CD8-positive, alpha-beta memory T cell (primary cell): ENCODE measurements around the gene LRRC2. TPM values are rescaled to one million over a fixed set of nuclear protein-coding genes. Genes with fewer than 3 reads are reported as not detected.

ENCODE experiments used
- CTCF ChIA-PET: fragments of 350-600 bp; sonication (Branson Sonifier 250); formaldehyde crosslinking; loops from one replicate; lab custom pipeline; 2021; ENCODE audit warnings: antibody characterized with exemption; lab: Charles Lee
- POLR2A ChIA-PET: fragments of 350-600 bp; sonication (Branson Sonifier 250); formaldehyde crosslinking; loops from one replicate; lab custom pipeline; 2021; ENCODE audit warnings: antibody characterized with exemption; lab: Charles Lee
- DNase-seq, 5 donors: peaks; one replicate each; pipeline versions ENCODE4 v3.0.0 to v3.0.0-alpha.2; 2020 to 2022; ENCODE audit warnings: mixed read lengths in 1 of 5
- H3K27ac ChIP-seq: one replicate; pipeline ENCODE4 v1.7.0; 2013; ENCODE audit warnings: low read depth, mild to moderate bottlenecking, low read length, moderate library complexity
- H3K27me3 ChIP-seq: 2 replicates; pipeline ENCODE4 v1.7.0; 2013; ENCODE audit warnings: low read length, mild to moderate bottlenecking; ENCODE audit not compliant: insufficient read depth, poor library complexity, severe bottlenecking
- H3K36me3 ChIP-seq: 2 replicates; pipeline ENCODE4 v1.7.0; 2013; ENCODE audit warnings: mild to moderate bottlenecking, low read length, moderate library complexity; ENCODE audit not compliant: insufficient read depth
- H3K4me1 ChIP-seq: 2 replicates; pipeline ENCODE4 v1.7.0; 2013; ENCODE audit warnings: mild to moderate bottlenecking, low read length, moderate library complexity; ENCODE audit not compliant: insufficient read depth
- H3K4me3 ChIP-seq: 2 replicates; pipeline ENCODE4 v1.7.0; 2013; ENCODE audit warnings: mild to moderate bottlenecking, low read length
- H3K9me3 ChIP-seq: 2 replicates; pipeline ENCODE4 v1.7.0; 2013; ENCODE audit warnings: mild to moderate bottlenecking, low read length
- H3K27ac Mint-ChIP-seq, 8 donors: one replicate each; pipeline ENCODE4 v1.8.0; 2020 to 2021; ENCODE audit warnings: mixed read lengths in 8 of 8, mild to moderate bottlenecking in 6 of 8, inconsistent platforms in 3 of 8, moderate library complexity in 3 of 8
- H3K27me3 Mint-ChIP-seq, 2 donors: one replicate each; pipeline ENCODE4 v1.8.0; 2020 to 2021; ENCODE audit warnings: mixed read lengths in 2 of 2, mild to moderate bottlenecking in 1 of 2, moderate library complexity in 1 of 2
- H3K36me3 Mint-ChIP-seq, 3 donors: one replicate each; pipeline ENCODE4 v1.8.0; 2020 to 2021; ENCODE audit warnings: mixed read lengths in 3 of 3, inconsistent platforms in 1 of 3, mild to moderate bottlenecking in 1 of 3
- H3K4me1 Mint-ChIP-seq, 3 donors: one replicate each; pipeline ENCODE4 v1.8.0; 2020 to 2021; ENCODE audit warnings: mixed read lengths in 3 of 3, inconsistent platforms in 1 of 3, mild to moderate bottlenecking in 1 of 3
- H3K4me3 Mint-ChIP-seq, 7 donors: one replicate each; pipeline ENCODE4 v1.8.0; 2020 to 2021; ENCODE audit warnings: mixed read lengths in 7 of 7, mild to moderate bottlenecking in 6 of 7, moderate library complexity in 4 of 7, inconsistent platforms in 2 of 7
- H3K9me3 Mint-ChIP-seq, 5 donors: one replicate each; pipeline ENCODE4 v1.8.0; 2020 to 2022; ENCODE audit warnings: mixed read lengths in 5 of 5, mild to moderate bottlenecking in 3 of 5, moderate library complexity in 2 of 5, inconsistent platforms in 1 of 5
- polyA plus RNA-seq: library from polyadenylated mRNA; unstranded; fragments of 300-500 nt; fragmentation: Illumina TruSeq; gene quantifications from one replicate; pipeline ENCODE4 v1.2.3, GENCODE V29; 2021
- total RNA-seq, 2 experiments: library from RNA; stranded (reverse); gene quantifications; one replicate each; pipeline ENCODE4 v1.2.3, GENCODE V29; 2021

Gene LRRC2
- total and polyA plus RNA-seq, 3 experiments from 2014 or later, result 0.04 TPM; not detected in 1

DNA sequence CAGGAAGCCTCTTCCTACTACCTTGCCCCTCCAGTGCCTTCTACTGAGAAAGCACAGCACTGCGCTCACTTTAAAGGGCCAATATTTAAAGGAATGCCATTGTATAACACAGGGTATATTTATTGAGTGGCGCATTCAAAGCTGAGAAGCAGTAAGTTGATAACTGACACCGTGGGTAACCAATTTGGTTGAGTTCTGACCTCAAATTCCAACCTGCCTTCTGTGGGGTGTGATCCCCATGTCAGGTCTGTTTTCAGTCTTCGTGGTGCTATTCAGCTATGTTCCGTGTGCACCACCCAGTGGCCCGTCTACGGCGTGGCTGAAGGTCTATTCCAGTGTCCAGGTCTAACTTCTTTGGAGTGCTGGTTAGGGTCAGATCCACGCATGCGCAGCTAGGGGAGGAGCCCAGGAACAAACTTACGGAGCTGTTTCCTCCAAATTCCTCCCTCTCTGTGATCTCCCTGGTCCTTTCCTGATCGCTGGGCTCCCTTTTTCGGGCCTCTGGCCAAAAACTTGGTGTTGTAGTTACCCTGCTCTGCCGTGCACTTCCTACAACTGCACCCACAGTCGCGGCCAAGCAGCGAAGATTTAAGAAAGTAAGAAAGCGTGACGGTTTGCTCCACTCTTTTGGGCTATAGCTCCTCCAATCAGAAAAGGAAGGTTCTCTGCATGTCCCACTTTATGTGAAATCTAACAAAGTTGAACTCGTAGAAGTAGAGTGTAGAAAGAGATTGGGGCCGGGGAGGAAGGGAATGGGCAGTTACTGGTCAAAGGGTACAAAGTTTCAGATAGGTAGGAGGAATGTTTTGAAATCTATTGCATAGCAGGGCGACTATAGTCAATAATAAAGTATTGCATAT, 7.7 kb downstream of the LRRC2 start:
- Mint-ChIP-seq H3K27ac (peak overlapping the region in 5 of 8 donors; percentile 21 to 54 (median 47)), H3K9me3 (no peaks in the 10 kb centered on the region), H3K36me3 (peaks cover 0 to 7% (median 4%) of the 10 kb centered on the region in 3 donors), H3K4me1 (peaks cover 9 to 24% (median 24%) of the 10 kb centered on the region in 3 donors), H3K4me3 (peak overlapping the region; percentile 11 to 83 (median 71)), H3K27me3 (peaks cover 3 to 6% of the 10 kb centered on the region in 2 donors)
- Histone ChIP-seq H3K4me3 (peak overlapping the region; percentile 56), H3K27me3 (no peaks in the 10 kb centered on the region), H3K4me1 (peaks cover 11% of the 10 kb centered on the region), H3K36me3 (no peaks in the 10 kb centered on the region), H3K27ac (no peak overlapping the region), H3K9me3 (no peaks in the 10 kb centered on the region)
- ChIA-PET CTCF (interaction anchor here (0.6 to 7.7 kb wide), 25 partner anchors 9 to 494 kb away, joined by 3 to 214 read pairs (median 4); partner anchors contain the start of genes CCR5 and RTP3), POLR2A (interaction anchor here (1.1 to 2.4 kb wide), 2 partner anchors 20 to 69 kb away, joined by 7 to 16 read pairs; no protein-coding TSS in a partner anchor)
- peak; percentile 35 to 88 (median 68) for DNase-seq

DNA sequence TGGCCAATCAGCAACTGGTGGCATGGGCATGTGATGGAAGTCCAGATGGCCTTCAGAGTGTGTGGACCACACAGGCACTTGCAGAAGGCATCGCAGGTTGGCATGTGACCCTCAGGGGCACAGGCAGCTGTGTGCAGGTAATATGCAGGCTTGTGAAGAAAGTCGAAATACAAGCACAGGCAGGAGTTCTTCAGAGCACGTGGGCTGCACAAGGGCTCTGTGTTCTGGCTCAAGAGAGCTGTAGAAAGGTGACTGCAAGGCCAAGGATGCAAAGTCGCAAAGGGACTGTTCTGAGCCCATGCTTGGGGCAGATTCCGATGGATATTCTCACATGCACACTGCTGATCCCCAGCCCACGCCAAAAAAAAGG, 8.3 kb downstream of the LRRC2 start:
- Histone ChIP-seq H3K27me3 (no peaks in the 10 kb centered on the region), H3K9me3 (no peaks in the 10 kb centered on the region), H3K36me3 (no peaks in the 10 kb centered on the region), H3K27ac (no peak overlapping the region), H3K4me1 (peaks cover 11% of the 10 kb centered on the region), H3K4me3 (no peak overlapping the region)
- ChIA-PET CTCF (interaction anchor here (0.7 to 7.7 kb wide), 21 partner anchors 9 to 493 kb away, joined by 3 to 214 read pairs (median 4); partner anchors contain the start of genes CCR5 and RTP3), POLR2A (interaction anchor here (1.1 to 2.4 kb wide), 2 partner anchors 19 to 68 kb away, joined by 7 to 16 read pairs; no protein-coding TSS in a partner anchor)
- H3K4me3 Mint-ChIP-seq, result peak overlapping the region in 3 of 7 donors; percentile 68 to 83 (median 80)
- peaks cover 3% of the 10 kb centered on the region in 2 donors for H3K27me3 Mint-ChIP-seq
- peak overlapping the region in 3 of 8 donors; percentile 21 to 57 (median 47) for H3K27ac Mint-ChIP-seq
- DNase-seq, result no peak
- peaks cover 0 to 4% (median 4%) of the 10 kb centered on the region in 3 donors for H3K36me3 Mint-ChIP-seq
- H3K9me3 Mint-ChIP-seq, result no peaks in the 10 kb centered on the region
- peaks cover 9 to 24% (median 24%) of the 10 kb centered on the region in 3 donors for H3K4me1 Mint-ChIP-seq

DNA sequence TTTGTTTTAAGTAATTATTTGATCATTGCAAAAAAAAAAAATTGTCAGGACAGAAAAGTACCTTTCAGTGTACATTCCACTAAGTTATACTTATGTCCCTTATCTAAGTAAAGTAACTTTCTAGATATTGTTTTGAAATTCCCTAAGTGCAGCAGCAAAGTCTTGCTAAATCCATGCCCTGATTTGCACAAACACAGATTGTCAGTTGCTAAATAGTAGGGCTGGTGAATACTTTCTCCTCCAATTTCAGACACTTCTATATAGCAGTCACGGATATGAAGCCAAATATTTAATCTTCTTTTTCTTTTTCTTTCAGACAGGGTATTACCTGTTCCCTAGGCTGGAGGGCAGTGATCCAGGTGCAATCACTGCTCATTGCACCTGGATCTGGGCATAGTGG, 12.9 kb downstream of the LRRC2 start:
- Mint-ChIP-seq H3K9me3 (no peaks in the 10 kb centered on the region), H3K27ac (no peak overlapping the region), H3K4me3 (no peak overlapping the region), H3K4me1 (peaks cover 2 to 17% (median 15%) of the 10 kb centered on the region in 3 donors), H3K27me3 (peaks cover 2 to 3% of the 10 kb centered on the region in 2 donors), H3K36me3 (no peaks in the 10 kb centered on the region)
- H3K4me1 ChIP-seq, result peaks cover 6% of the 10 kb centered on the region
- no peaks in the 10 kb centered on the region for H3K36me3 ChIP-seq
- ChIA-PET CTCF (interaction anchor here (2.3 kb wide), 1 partner anchor 64 kb away, joined by 18 read pairs; no protein-coding TSS in a partner anchor), POLR2A (no interaction called here)
- DNase-seq, result no peak
- H3K9me3 ChIP-seq, result no peaks in the 10 kb centered on the region
- H3K27me3 ChIP-seq, result no peaks in the 10 kb centered on the region
- no peak overlapping the region for H3K4me3 ChIP-seq
- H3K27ac ChIP-seq, result no peak overlapping the region

DNA sequence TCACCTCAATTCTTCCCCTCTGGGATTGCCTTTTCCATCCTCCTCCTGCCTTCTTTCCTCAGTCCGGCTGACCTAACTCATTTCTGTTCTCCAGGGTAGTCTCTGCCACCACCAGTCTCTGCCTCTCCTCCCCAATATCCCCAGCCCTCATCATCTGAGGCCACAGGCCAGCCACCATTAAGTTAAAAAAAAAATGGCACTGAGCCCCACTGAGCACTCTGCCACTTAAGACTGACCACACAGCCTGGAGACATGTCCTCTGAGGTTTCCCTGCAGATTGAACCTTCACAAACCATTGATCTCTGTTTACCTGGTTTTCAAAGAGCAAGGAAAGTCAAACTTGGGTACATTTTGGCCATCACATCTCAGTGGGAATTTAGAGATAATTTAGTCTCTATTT, 13.6 kb downstream of the LRRC2 start:
- Mint-ChIP-seq H3K27me3 (peaks cover 0 to 3% of the 10 kb centered on the region in 2 donors), H3K36me3 (no peaks in the 10 kb centered on the region), H3K4me3 (no peak overlapping the region), H3K27ac (no peak overlapping the region), H3K4me1 (peaks cover 0 to 11% (median 9%) of the 10 kb centered on the region in 3 donors), H3K9me3 (no peaks in the 10 kb centered on the region)
- ChIA-PET POLR2A (no interaction called here), CTCF (interaction anchor here (0.6 to 2.3 kb wide), 2 partner anchors 52 to 64 kb away, joined by 3 to 18 read pairs; no protein-coding TSS in a partner anchor)
- no peaks in the 10 kb centered on the region for H3K36me3 ChIP-seq
- H3K27me3 ChIP-seq, result no peaks in the 10 kb centered on the region
- H3K27ac ChIP-seq, result no peak overlapping the region
- no peak for DNase-seq
- peaks cover under 1% of the 10 kb centered on the region for H3K4me1 ChIP-seq
- H3K4me3 ChIP-seq, result no peak overlapping the region
- H3K9me3 ChIP-seq, result no peaks in the 10 kb centered on the region

DNA sequence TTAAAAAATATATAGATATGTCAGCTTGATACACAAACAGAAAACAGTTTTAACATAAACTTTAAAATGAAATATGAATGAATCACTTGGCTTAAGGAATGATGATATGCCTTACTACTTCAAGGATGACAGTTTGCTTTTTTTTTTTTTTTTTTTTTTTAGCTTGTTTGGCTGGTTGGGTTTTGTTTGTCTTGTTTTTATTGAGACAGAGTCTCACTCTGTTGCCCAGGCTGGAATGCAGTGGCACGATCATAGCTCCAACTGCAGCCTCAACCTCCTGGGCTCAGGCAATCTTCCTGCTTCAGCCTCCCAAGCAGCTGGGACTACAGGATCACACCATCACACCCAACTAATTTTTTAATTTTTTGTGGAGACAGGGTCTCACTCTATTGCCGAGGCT, 14.5 kb downstream of the LRRC2 start:
- Histone ChIP-seq H3K9me3 (no peaks in the 10 kb centered on the region), H3K36me3 (no peaks in the 10 kb centered on the region), H3K4me3 (no peak overlapping the region), H3K27me3 (no peaks in the 10 kb centered on the region), H3K27ac (no peak overlapping the region), H3K4me1 (no peaks in the 10 kb centered on the region)
- Mint-ChIP-seq H3K36me3 (no peaks in the 10 kb centered on the region), H3K27me3 (peaks cover 0 to 3% of the 10 kb centered on the region in 2 donors), H3K4me1 (peaks cover 3 to 15% (median 9%) of the 10 kb centered on the region in 3 donors), H3K27ac (no peak overlapping the region), H3K4me3 (no peak overlapping the region), H3K9me3 (no peaks in the 10 kb centered on the region)
- DNase-seq, result no peak
- POLR2A ChIA-PET, result no interaction called here
- CTCF ChIA-PET, result interaction anchor here (0.7 to 2.3 kb wide), 4 partner anchors 13 to 67 kb away, joined by 3 to 18 read pairs (median 4); no protein-coding TSS in a partner anchor

DNA sequence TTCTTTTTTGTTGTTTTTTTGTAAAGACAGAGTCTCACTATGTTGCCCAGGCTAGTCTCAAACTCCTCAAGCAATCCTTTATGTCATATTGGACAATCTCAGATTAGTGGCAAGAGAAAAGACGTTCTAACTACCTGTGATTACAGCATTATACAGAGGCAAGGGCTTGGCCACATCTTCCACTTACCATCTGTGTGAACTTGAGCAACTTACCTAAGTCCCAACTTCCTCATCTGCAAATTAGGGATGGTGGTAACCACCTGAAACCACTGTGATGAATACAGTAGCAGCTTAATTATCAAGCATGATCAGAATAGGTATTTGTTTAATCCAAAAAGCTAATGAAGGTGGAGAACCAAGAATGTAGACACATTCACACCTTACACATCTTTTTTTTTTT, 16.1 kb downstream of the LRRC2 start:
- peaks cover 8 to 21% (median 20%) of the 10 kb centered on the region in 3 donors for H3K4me1 Mint-ChIP-seq
- H3K4me3 Mint-ChIP-seq, result no peak overlapping the region
- ChIA-PET CTCF (interaction anchor here (2.2 kb wide), 1 partner anchor 61 kb away, joined by 16 read pairs; no protein-coding TSS in a partner anchor), POLR2A (interaction anchor here (0.7 kb wide), 1 partner anchor 61 kb away, joined by 3 read pairs; no protein-coding TSS in a partner anchor)
- Histone ChIP-seq H3K27me3 (no peaks in the 10 kb centered on the region), H3K4me3 (no peak overlapping the region), H3K27ac (peak overlapping the region; percentile 43), H3K36me3 (no peaks in the 10 kb centered on the region), H3K4me1 (peaks cover 5% of the 10 kb centered on the region), H3K9me3 (no peaks in the 10 kb centered on the region)
- DNase-seq, result no peak
- peaks cover 3% of the 10 kb centered on the region in 2 donors for H3K27me3 Mint-ChIP-seq
- H3K36me3 Mint-ChIP-seq, result no peaks in the 10 kb centered on the region
- H3K9me3 Mint-ChIP-seq, result no peaks in the 10 kb centered on the region
- H3K27ac Mint-ChIP-seq, result no peak overlapping the region

DNA sequence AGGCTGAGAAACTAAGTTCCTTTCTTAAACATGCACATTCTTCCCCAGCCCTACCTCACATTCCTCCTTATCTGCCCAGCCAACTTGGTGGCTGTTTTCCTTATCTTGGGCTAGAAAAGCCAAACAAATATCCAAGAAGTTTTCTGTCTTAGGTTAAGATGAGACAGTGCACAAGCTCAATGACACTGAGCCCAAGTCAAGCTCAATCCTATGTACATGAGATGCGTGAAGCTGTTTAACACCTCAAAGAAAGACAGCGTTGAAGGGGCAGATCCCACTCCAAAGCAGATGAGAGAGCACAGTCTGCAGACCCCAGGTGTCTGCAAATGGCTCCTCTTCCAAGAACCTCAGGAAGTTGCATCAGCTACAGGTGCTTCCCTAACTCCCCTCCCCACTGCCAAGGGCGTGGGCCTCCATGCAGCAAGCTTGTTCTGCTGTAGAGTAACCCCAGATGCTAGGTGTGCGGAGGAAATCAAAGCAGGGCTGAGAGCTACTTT, 16.6 kb downstream of the LRRC2 start:
- peaks cover 5% of the 10 kb centered on the region for H3K4me1 ChIP-seq
- no peaks in the 10 kb centered on the region for H3K27me3 ChIP-seq
- Mint-ChIP-seq H3K4me3 (no peak overlapping the region), H3K9me3 (no peaks in the 10 kb centered on the region), H3K4me1 (peaks cover 8 to 20% (median 18%) of the 10 kb centered on the region in 3 donors), H3K27me3 (peaks cover 0 to 3% of the 10 kb centered on the region in 2 donors), H3K27ac (peak overlapping the region in 1 of 8 donors; percentile 21), H3K36me3 (no peaks in the 10 kb centered on the region)
- no peaks in the 10 kb centered on the region for H3K36me3 ChIP-seq
- no peaks in the 10 kb centered on the region for H3K9me3 ChIP-seq
- no peak for DNase-seq
- ChIA-PET CTCF (interaction anchor here (1.4 to 2.2 kb wide), 2 partner anchors 8 to 61 kb away, joined by 7 to 16 read pairs; no protein-coding TSS in a partner anchor), POLR2A (no interaction called here)
- H3K27ac ChIP-seq, result peak overlapping the region; percentile 43
- H3K4me3 ChIP-seq, result no peak overlapping the region
